ENCODE results near the gene PFKFB1. TPM values are rescaled to one million over a fixed set of nuclear protein-coding genes. Genes with fewer than 3 reads are reported as not detected.
A peak's percentile ranks its signal among the peaks of the same experiment; 100 is the strongest.

The PFKFB1 gene
- total and polyA plus RNA-seq, 9 of the 15 experiments (the other 6 are each of a cell fraction or from before 2014, with no cell fraction given) = 0.07 to 0.24 (median 0.15) TPM; not detected in 2

DNA sequence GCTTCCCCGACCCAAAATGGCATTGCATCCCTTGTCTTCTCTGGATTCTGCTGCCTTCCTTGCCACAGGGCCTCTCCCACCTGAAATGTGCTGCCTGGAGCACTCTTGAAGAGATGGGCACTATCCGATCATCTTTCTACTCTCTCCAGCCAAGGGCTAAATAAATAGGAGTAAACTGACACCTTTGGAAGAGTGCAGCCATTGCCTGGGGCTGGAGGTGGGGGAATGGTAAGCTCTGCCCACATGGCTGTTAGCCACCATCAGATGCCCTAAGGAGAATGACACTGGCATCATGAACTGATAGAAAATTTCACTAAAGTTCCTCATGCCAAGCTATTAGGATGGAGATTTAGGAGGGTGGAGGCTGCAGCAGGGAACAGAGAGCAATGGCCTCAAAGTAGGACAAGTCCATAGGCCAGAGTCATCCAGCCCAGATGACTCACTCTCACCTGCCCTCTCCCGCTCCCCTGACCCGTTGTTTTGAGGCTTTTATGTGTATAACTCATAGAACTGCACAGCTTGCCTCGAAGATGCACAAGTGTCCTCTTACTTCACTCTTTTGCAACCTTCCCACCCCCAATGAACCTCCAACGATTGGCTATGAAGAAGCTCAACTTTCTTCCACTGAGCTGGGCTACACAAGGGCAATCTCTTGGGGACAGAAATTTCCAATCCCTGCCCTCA is 822 bp upstream of the PFKFB1 start:
- TF ChIP-seq JUND (IDR thresholded peaks at IDR 0.05; ENCODE audit: borderline replicate concordance, low read depth, low read length) = peak; percentile 52; the same call in 1 of the 2 replicates
- TF ChIP-seq JUND (tag; IDR thresholded peaks at IDR 0.05; ENCODE audit: borderline replicate concordance, low read depth, low read length) = no peak; the same call in 2 of the 3 replicates
- TF ChIP-seq, protein P1, sequence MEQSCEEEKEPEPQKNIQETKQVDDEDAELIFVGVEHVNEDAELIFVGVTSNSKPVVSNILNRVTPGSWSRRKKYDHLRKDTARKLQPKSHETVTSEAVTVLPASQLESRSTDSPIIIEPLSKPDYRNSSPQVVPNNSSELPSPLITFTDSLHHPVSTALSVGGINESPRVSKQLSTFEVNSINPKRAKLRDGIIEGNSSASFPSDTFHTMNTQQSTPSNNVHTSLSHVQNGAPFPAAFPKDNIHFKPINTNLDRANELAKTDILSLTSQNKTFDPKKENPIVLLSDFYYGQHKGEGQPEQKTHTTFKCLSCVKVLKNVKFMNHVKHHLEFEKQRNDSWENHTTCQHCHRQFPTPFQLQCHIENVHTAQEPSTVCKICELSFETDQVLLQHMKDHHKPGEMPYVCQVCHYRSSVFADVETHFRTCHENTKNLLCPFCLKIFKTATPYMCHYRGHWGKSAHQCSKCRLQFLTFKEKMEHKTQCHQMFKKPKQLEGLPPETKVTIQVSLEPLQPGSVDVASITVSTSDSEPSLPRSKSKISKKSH (CRISPR knock-in tag; IDR thresholded peaks at IDR 0.05) = no peak
- TF ChIP-seq ZNF263 (CRISPR knock-in tag; IDR thresholded peaks at IDR 0.05; ENCODE audit: borderline replicate concordance) = no peak
- TF ChIP-seq MAFG (tag; conservative IDR thresholded peaks at IDR 0.05) = no peak
- TF ChIP-seq, protein P2, sequence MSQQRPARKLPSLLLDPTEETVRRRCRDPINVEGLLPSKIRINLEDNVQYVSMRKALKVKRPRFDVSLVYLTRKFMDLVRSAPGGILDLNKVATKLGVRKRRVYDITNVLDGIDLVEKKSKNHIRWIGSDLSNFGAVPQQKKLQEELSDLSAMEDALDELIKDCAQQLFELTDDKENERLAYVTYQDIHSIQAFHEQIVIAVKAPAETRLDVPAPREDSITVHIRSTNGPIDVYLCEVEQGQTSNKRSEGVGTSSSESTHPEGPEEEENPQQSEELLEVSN (IDR thresholded peaks at IDR 0.05; ENCODE audit: borderline replicate concordance in 1 of 2, extremely low read depth in 1 of 2, insufficient read depth in 1 of 2, insufficient read length in 1 of 2, low read depth in 1 of 2, low read length in 1 of 2, poor library complexity in 1 of 2, severe bottlenecking in 1 of 2) = peak in 1 of 2 experiments; percentile 31
- TF ChIP-seq, protein P3, sequence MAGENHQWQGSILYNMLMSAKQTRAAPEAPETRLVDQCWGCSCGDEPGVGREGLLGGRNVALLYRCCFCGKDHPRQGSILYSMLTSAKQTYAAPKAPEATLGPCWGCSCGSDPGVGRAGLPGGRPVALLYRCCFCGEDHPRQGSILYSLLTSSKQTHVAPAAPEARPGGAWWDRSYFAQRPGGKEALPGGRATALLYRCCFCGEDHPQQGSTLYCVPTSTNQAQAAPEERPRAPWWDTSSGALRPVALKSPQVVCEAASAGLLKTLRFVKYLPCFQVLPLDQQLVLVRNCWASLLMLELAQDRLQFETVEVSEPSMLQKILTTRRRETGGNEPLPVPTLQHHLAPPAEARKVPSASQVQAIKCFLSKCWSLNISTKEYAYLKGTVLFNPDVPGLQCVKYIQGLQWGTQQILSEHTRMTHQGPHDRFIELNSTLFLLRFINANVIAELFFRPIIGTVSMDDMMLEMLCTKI (IDR thresholded peaks at IDR 0.05; ENCODE audit: partially characterized antibody) = no peak
- TF ChIP-seq KLF16 (IDR thresholded peaks at IDR 0.05) = no peak
- TF ChIP-seq, protein P4, sequence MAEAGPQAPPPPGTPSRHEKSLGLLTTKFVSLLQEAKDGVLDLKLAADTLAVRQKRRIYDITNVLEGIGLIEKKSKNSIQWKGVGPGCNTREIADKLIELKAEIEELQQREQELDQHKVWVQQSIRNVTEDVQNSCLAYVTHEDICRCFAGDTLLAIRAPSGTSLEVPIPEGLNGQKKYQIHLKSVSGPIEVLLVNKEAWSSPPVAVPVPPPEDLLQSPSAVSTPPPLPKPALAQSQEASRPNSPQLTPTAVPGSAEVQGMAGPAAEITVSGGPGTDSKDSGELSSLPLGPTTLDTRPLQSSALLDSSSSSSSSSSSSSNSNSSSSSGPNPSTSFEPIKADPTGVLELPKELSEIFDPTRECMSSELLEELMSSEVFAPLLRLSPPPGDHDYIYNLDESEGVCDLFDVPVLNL (CRISPR knock-in tag; IDR thresholded peaks at IDR 0.05; ENCODE audit: low read depth) = no peak
- TF ChIP-seq, protein P5, sequence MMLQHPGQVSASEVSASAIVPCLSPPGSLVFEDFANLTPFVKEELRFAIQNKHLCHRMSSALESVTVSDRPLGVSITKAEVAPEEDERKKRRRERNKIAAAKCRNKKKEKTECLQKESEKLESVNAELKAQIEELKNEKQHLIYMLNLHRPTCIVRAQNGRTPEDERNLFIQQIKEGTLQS (IDR thresholded peaks at IDR 0.05) = peak; percentile 42; the same call in 1 of the 2 replicates
- TF ChIP-seq, protein P5 (CRISPR knock-in tag; conservative IDR thresholded peaks at IDR 0.05) = no peak
- no peak for TF ChIP-seq CBX1 (IDR thresholded peaks at IDR 0.05; ENCODE audit: low read depth)
- TF ChIP-seq MXI1 (IDR thresholded peaks at IDR 0.05; ENCODE audit: low read depth, low read length) = no peak
- TF ChIP-seq BRD9 (IDR thresholded peaks at IDR 0.05; ENCODE audit: low read depth, partially characterized antibody) = no peak
- H4K20me1 ChIP-seq (replicated peaks; ENCODE audit: control insufficient read depth, insufficient read depth, low read length) = no peaks in the 10 kb centered on the region
- H3K79me2 ChIP-seq (ENCODE audit: control insufficient read depth, insufficient read depth, low read length) = no peaks in the 10 kb centered on the region
- 24% methylated on average over 6 of the region's 6 CpGs for WGBS (ENCODE audit: insufficient coverage, low coverage, missing lambda C conversion rate)
- H3K9me3 ChIP-seq (replicated peaks; ENCODE audit: control insufficient read depth, insufficient read depth, low read depth, low read length) = no peaks in the 10 kb centered on the region
- no peak overlapping the region for H3K27ac ChIP-seq (ENCODE audit: extremely low read depth, low read depth, low read length)
- intact Hi-C loops (cut with micrococcal nuclease) = no loop called here
- peaks cover 0 to 24% of the 10 kb centered on the region in 2 experiments; a peak in 2 of 5 replicates for H3K4me1 ChIP-seq (replicated peaks in 1 of 2; ENCODE audit: control insufficient read depth in 2 of 2, insufficient read depth in 2 of 2, low read length in 2 of 2)
- no peaks in the 10 kb centered on the region for H3K9me1 ChIP-seq (ENCODE audit: control insufficient read depth, insufficient read depth, low read length)
- ChIA-PET POLR2A (no interaction called here), CTCF (ENCODE audit: low intra/inter-chr PET ratio) (no interaction called here)
- no peak overlapping the region for H3K4me2 ChIP-seq (ENCODE audit: insufficient read depth, low read length)
- no peak for DNase-seq (ENCODE audit: extremely low read depth in 1 of 4, low spot score in 3 of 4)
- ATAC-seq = no peak
- in situ Hi-C loops (cut with MboI) = no loop called here
- no peak overlapping the region for H2AFZ ChIP-seq (ENCODE audit: low read depth, low read length)
- no peak overlapping the region for H3K4me3 ChIP-seq
- FAIRE-seq = no peak
- no peaks in the 10 kb centered on the region for H3K36me3 ChIP-seq (ENCODE audit: control insufficient read depth, insufficient read depth, low read length)
- H3K27me3 ChIP-seq (ENCODE audit: control insufficient read depth in 2 of 2, insufficient read depth in 2 of 2, low read length in 2 of 2) = 0 out of 5 replicates have a peak, but pooled peaks cover 0 to 5% of the 10 kb centered on the region in 2 experiments
- H3K9ac ChIP-seq (ENCODE audit: insufficient read depth in 1 of 2, low read depth in 2 of 2, low read length in 2 of 2) = no peak overlapping the region
- BruUV-seq (replicated peaks) = no TSS peak

Data from K562 (cell line).